HT1080 (cell line): ENCODE results near the gene CAMKK2. TPM values are rescaled to one million over a fixed set of nuclear protein-coding genes. Genes with fewer than 3 reads are reported as not detected.
A peak's percentile ranks its signal among the peaks of the same experiment; 100 is the strongest.
"Not testable (repeated sequence)": the region's sequence is repeated elsewhere in the genome, so short reads cannot be mapped to it uniquely, and the experiment has no call there.

Source experiments
- DNase-seq: peaks from one replicate; pipeline ENCODE4 v3.0.0-alpha.2; 2015; ENCODE audit warnings: low read depth
- total RNA-seq: library from RNA; depleted of rRNA; stranded (reverse); fragments of >200 nt; shearing (Covaris generic); gene quantifications from 2 replicates; pipeline ENCODE4 v1.2.3, GENCODE V29; 2014; rRNA removed

CAMKK2 gene
- total RNA-seq, 1 experiment from 2014 or later = 13.0 TPM

GRCh38 chr12:121202407-121203355 is 93.8 kb downstream of the CAMKK2 start:
- no peak for DNase-seq

DNA sequence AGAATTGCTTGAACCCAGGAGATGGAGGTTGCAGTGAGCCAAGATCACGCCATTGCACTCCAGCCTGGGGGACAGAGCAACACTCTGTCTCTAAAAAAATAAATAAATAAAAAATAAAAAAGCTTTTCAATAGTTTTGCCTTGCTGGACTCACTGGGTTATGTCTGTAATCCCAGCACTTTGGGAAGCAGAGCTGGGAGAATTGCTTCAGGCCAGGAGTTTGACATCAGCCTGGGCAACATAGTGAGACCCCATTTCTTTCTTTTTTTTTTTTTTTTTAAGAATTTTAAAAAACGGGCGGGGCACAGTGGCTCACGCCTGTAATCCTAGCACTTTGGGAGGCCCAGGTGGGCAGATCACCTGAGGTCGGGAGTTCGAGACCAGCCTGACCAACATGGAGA is 95.4 kb downstream of the CAMKK2 start:
- not testable (repeated sequence) for DNase-seq

DNA sequence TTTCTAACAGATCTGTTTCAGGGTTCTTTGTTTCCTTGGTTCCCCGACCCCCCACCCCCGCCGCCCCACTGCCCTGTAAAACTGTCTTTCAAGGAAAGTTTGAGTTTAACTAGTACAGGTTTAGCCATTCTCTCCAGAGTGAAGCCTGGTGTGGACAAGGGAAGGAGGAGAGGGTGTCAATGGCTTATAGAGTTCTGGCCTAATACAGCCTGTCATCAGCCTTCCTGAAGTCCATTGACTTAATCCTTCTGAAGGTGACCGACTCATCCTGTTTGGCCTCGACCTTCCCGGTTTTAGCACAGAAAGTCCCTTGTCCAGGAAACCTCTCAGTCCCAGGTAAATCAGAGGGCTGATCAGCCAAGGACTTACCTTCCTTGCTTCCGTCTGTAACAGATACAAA is 97.6 kb downstream of the CAMKK2 start:
- no peak for DNase-seq

- peak; percentile 36 for DNase-seq
Measured at GRCh38 chr12:121196902-121197301, 99.6 kb downstream of the CAMKK2 start.

- no peak for DNase-seq
Measured at GRCh38 chr12:121191151-121191550, 105.4 kb downstream of the CAMKK2 start.

- peak; percentile 90 for DNase-seq
Measured at GRCh38 chr12:121190523-121191031, 105.9 kb downstream of the CAMKK2 start.

- DNase-seq = no peak
Measured at GRCh38 chr12:121189619-121190155, 106.8 kb downstream of the CAMKK2 start.

GRCh38 chr12:121189131-121189530 is 107.4 kb downstream of the CAMKK2 start:
- DNase-seq = no peak

GRCh38 chr12:121188227-121188626 is 108.3 kb downstream of the CAMKK2 start:
- no peak for DNase-seq

Other genes starting within 250 kb of the CAMKK2 start
- gene P2RX7, start 163.8 kb downstream of the CAMKK2 start, total RNA-seq = not detected in 2 replicates
- 3.5 and 6.0 TPM in 2 replicates for gene P2RX4, start 86.6 kb downstream of the CAMKK2 start, total RNA-seq
- gene ANAPC5, start 55.7 kb upstream of the CAMKK2 start, total RNA-seq = 169 and 192 TPM in 2 replicates
- gene RNF34, start 103.4 kb upstream of the CAMKK2 start, total RNA-seq = 143 and 192 TPM in 2 replicates